GM19395 (cell line): ENCODE measurements around the gene ATP11C.

Experiments used
- ATAC-seq: cut with Tn5 transposase; IDR thresholded peaks from one replicate; pipeline ENCODE4 v1.9.1; 2021; ENCODE audit warnings: mild to moderate bottlenecking, moderate library complexity; ENCODE audit not compliant: unreplicated experiment

ATP11C gene

DNA sequence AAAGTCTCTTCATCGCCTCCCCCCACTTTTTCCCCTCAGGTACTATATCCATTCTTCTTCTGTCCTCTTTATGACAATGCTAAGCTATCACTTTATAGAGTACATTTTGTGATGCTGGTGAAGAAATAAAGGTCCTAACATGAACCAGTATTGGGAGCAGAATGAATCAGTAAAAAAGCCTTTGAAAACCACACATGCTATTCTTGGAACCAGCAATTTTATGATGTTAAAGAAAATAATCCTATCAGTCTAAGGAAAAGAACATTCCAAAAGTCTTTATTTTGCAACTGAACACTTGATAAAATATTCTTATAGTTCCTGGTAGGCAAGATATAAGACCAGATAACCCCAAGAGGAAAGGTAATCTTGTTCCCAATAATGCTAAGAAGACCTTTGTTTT lies 117.1 kb downstream of the ATP11C start:
- no peak for ATAC-seq

DNA sequence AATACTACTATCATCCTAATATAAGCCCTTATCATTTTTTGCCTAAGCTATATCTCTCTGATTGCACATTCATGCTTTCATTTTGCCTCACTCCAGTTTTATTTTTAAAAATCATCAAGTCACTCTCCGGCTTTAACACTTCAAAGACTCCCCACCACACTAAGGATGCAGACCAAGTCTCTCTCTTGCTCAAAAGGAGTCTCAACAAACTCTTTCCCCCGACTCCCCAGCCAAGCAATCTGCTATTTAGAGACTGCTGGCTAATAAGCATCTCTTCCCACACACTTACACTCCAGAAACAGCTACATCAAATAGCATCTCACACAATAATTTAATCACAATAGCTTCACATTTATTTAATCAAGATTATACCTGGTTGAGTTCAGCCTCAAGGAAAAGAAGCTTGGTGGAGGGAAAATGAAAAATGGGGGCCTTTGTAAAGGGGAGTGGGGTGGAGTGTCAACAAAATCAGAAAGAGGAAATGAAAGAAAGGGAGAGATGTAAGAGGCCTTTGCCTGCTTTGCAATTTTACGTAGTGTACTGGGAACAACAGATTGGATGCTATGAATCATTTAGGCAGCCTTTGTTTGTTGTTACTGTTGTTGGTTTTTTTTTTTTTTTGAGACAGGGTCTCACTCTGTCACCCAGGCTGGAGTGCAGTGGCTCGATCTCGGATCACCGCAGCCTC lies 120.8 kb downstream of the ATP11C start:
- ATAC-seq = peak; percentile 84

DNA sequence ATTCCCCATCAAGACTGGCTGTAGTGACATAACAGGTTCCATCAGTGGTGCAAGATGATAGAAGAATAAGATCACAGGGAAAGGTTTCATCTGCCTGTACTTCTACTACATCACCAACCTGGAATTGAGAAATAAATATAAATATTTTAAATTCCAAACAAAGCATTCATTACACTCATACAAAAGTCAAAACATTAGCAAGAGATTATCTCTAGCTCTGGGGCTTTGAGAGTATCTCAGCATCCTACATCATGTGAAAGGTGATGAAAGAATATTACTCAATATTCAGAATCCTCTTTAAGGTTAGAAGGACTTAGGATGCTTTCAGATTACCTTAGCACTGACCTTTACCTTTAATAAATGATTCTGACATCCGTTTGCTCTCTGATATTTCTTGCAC lies 128.4 kb downstream of the ATP11C start:
- ATAC-seq = no peak

GRCh38 chrX:139803224-139803623 lies 129.6 kb downstream of the ATP11C start:
- no peak for ATAC-seq

GRCh38 chrX:139802048-139802447 lies 130.8 kb downstream of the ATP11C start:
- ATAC-seq = no peak

DNA sequence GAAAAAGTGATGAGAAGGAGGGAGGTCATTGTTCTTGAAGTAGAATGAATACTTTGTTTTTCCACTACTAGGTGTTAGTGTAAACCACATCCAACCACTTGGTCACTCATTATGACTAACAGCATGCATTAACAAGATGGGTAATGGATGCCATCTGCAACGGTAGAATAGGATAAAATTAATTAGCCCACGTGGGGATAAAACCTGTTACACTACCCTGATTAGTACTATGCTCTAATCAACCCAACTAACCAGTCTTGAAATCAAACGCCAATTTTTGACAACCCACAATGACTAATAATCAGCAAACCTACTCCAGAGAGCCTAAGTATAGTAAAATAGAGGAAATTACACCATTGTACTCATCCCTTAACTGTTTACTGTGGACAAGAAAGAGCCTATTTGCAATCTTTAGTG lies 131.4 kb downstream of the ATP11C start:
- ATAC-seq = peak; percentile 57

- no peak for ATAC-seq
Observed at GRCh38 chrX:139798701-139799100, 134.2 kb downstream of the ATP11C start.

DNA sequence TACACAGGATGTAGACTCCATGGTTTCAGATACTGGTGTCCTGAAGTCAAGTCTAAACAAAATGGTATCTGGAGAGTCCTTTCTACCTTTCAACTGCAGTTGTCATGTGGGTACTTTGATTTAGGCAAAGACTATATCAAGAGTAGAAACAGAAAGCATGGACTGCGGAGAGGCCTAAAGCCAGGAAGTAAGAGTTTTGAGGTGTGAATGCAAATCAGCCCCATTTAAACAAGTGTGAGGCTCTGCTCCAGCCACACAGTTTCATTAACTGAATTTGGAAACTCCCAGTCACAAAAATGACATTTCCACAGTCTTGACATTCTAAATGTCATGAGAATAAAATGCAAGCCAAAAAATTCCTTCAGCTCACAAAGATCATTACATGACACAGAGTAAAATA lies 137.7 kb downstream of the ATP11C start:
- ATAC-seq = peak; percentile 97

GRCh38 chrX:139787601-139788000 lies 145.3 kb downstream of the ATP11C start:
- no peak for ATAC-seq

GRCh38 chrX:139784807-139785206 lies 148.0 kb downstream of the ATP11C start:
- peak; percentile 99 for ATAC-seq

DNA sequence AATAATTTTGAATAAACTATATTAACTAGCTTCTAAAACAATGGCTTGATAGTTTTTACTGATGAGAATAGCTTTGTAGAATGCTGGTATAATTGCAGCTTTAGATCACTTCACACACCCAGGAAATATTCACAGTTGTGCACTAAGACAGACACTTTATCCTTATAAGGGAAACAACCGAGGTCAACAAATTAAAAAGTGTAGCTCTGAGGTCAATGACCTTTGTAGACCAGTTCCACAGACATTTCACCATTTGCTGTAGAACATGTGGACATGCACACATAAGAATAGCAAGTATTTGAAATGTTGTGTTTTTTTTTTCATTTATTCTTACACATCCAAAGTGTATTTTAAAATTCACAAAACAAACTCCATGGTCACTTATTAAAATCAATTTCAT lies 148.9 kb downstream of the ATP11C start:
- ATAC-seq = no peak

- no peak for ATAC-seq
Observed at GRCh38 chrX:139783030-139783429, 149.8 kb downstream of the ATP11C start.

GRCh38 chrX:139776599-139776998 lies 156.3 kb downstream of the ATP11C start:
- no peak for ATAC-seq

DNA sequence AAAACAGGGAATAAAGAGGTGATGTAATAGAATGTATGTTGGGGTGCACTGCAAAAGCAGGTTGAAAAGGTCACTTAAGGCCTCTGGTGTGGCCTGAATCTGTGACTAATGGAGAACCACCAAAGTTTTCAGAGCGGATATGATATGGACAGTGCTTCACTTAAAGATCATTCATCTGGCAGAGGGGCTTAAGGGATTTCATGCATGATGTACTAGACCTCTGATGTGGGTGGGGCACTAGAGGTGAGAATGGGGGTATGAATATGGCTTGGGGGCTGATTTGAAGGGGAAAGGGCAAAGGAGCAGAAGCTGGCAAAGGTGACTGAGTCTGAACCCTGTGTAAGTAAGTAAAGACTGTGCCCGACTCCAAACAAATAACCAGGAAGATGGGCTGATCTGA lies 162.5 kb downstream of the ATP11C start:
- ATAC-seq = no peak

GRCh38 chrX:139766545-139766983 lies 166.3 kb downstream of the ATP11C start:
- peak; percentile 82 for ATAC-seq

- peak; percentile 48 for ATAC-seq
Observed at GRCh38 chrX:139762400-139763183, 170.3 kb downstream of the ATP11C start.

DNA sequence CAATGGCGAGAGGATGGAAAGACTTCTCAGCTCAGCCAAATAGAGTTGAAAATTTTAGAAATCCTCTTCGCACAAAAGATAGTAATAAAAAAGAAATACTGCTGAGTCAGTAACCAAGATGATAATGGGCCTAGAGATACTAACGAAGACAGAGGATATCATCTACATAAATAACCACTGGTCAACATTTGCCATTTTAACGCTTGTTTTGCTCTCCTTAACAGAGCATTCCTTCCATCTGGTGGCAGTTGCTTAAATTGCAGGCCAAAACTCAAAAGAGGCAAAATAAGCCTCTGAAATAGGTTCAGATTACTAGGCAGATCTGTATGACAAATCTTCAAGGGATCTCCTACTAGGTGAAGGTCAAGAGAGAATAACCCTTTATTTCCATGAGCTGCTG lies 173.2 kb downstream of the ATP11C start:
- peak; percentile 65 for ATAC-seq

DNA sequence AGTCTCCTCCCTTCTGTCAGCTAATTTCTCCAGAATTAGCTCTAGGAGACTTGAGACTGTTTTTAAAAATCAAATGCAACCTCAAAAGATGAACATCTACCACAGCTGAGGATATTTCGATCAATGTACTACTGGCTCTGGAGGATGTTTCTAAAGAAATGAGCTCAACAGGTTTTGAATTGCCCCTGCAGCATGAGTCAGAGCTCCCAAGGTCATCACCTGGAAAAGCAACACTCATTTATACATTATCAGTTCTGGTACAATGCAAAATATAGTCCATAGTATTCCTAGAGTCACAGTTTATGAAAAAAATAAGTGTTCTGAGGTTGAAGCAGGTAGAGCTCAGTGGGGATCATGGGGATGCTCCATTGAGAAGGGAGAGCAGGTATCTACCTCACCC lies 174.0 kb downstream of the ATP11C start:
- no peak for ATAC-seq

DNA sequence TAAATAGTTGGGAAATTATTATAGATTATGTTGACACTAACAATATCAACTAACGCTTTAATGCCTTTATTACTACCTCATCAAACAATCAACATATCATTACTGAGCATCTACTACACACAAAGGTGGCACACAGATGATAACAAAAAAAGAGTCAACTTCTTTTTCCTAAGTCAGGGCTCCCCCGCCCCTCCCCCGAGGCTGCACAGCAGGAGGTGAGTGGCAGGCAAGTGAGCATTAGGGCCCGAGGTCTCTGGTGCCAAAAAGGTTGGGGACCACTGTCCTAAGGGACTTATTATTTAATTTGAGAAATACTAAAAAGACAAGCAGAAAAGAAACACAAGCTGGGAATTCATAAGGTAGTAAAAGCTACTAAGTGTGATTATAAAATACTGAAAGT lies 174.6 kb downstream of the ATP11C start:
- ATAC-seq = no peak

- no peak for ATAC-seq
Observed at GRCh38 chrX:139751053-139751452, 181.8 kb downstream of the ATP11C start.

DNA sequence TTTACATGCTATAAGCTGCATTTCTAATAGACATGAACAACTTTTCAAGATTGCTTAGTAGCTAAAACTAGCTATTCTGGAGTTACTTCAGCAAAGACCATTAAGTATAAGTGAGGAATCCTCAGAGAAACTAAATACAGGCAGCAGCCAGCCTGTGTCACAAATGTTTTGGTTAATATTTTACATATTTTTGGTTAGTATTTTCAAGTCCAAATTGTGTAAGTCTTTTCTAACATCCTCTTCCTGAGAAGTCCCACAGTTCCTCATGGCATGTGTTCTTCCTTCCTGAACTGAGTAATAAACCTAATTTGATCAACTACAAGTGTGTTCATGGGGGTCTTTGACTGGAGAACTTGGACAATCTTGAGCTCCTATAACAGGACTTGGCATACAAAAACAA lies 182.5 kb downstream of the ATP11C start:
- no peak for ATAC-seq

DNA sequence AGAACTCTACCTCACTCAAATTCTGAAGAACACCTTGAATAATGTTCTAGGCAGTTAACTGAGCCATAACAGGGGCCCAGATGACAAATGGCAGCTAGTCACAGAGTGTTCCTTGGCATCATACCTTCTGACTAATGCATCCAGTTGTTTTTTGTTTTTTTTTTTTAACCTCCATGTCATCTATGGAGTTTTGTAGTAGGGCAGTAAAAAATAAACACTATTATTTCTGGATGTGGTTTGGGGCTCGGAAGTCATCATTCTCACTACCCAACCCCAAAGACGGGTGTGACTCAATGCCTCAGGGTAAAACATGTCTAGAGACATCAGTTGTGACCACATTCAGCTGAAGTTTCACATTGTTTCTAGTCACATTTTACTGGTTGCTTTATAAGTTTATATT lies 193.7 kb downstream of the ATP11C start:
- peak; percentile 95 for ATAC-seq
